ENCODE measurements around the gene FAAH. TPM values are rescaled to one million over a fixed set of nuclear protein-coding genes. Genes with fewer than 3 reads are reported as not detected.

FAAH gene
- total RNA-seq, 1 experiment from 2014 or later = 24.8 TPM

DNA sequence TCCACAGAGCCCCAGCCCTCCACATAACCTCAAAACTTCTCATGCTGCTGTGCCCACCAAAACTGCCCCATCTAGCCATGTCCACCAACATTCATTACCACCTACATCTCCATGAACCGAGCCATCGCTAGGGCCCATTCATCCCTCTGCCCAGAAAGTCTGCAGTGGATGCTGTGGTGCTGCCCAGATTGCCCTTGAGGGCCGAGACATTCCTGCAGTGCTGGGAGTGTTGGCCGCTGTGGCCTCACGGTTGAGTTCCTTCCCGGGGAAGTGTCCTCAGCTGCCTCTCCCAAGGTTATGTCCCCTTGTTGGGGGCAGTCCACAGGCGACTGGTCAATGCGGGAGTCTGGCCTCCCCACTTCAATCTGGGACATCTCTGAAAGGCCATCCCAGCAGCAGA, 65.2 kb downstream of the FAAH start:
- Histone ChIP-seq H3K36me3 (ENCODE audit: control insufficient read depth in 1 of 2, insufficient read depth in 2 of 2, low read length in 2 of 2) (no peaks in the 10 kb centered on the region), H4K20me1 (ENCODE audit: insufficient read depth) (no peaks in the 10 kb centered on the region), H3K9ac (ENCODE audit: low read length) (no peak overlapping the region), H2AFZ (ENCODE audit: low read depth, low read length, poor library complexity, severe bottlenecking) (no peak overlapping the region), H3K9me2 (ENCODE audit: insufficient read depth) (no peaks in the 10 kb centered on the region), H3K27me3 (ENCODE audit: insufficient read depth, low read length) (no peaks in the 10 kb centered on the region), H3K4me3 (replicated peaks in 1 of 2; ENCODE audit: low read depth in 1 of 2, low read length in 2 of 2) (no peak overlapping the region), H3K27ac (ENCODE audit: low read depth, low read length) (no peak overlapping the region), H3K9me3 (ENCODE audit: control insufficient read depth in 1 of 2, insufficient read depth in 1 of 2, low read depth in 1 of 2, low read length in 2 of 2) (no peaks in the 10 kb centered on the region), H3K4me2 (ENCODE audit: low read length) (no peak overlapping the region), H3K4me1 (ENCODE audit: control insufficient read depth in 1 of 2, insufficient read depth in 2 of 2, low read length in 2 of 2) (peaks cover 0 to 10% of the 10 kb centered on the region in 2 experiments; a peak in 2 of 4 replicates), H3K79me2 (ENCODE audit: insufficient read depth, low read length) (no peaks in the 10 kb centered on the region)
- TF ChIP-seq, protein P1, sequence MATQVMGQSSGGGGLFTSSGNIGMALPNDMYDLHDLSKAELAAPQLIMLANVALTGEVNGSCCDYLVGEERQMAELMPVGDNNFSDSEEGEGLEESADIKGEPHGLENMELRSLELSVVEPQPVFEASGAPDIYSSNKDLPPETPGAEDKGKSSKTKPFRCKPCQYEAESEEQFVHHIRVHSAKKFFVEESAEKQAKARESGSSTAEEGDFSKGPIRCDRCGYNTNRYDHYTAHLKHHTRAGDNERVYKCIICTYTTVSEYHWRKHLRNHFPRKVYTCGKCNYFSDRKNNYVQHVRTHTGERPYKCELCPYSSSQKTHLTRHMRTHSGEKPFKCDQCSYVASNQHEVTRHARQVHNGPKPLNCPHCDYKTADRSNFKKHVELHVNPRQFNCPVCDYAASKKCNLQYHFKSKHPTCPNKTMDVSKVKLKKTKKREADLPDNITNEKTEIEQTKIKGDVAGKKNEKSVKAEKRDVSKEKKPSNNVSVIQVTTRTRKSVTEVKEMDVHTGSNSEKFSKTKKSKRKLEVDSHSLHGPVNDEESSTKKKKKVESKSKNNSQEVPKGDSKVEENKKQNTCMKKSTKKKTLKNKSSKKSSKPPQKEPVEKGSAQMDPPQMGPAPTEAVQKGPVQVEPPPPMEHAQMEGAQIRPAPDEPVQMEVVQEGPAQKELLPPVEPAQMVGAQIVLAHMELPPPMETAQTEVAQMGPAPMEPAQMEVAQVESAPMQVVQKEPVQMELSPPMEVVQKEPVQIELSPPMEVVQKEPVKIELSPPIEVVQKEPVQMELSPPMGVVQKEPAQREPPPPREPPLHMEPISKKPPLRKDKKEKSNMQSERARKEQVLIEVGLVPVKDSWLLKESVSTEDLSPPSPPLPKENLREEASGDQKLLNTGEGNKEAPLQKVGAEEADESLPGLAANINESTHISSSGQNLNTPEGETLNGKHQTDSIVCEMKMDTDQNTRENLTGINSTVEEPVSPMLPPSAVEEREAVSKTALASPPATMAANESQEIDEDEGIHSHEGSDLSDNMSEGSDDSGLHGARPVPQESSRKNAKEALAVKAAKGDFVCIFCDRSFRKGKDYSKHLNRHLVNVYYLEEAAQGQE (IDR thresholded peaks at IDR 0.05; ENCODE audit: low read depth) = no peak
- no peak for TF ChIP-seq SRF (IDR thresholded peaks at IDR 0.05; ENCODE audit: low read depth)
- TF ChIP-seq, protein P2, sequence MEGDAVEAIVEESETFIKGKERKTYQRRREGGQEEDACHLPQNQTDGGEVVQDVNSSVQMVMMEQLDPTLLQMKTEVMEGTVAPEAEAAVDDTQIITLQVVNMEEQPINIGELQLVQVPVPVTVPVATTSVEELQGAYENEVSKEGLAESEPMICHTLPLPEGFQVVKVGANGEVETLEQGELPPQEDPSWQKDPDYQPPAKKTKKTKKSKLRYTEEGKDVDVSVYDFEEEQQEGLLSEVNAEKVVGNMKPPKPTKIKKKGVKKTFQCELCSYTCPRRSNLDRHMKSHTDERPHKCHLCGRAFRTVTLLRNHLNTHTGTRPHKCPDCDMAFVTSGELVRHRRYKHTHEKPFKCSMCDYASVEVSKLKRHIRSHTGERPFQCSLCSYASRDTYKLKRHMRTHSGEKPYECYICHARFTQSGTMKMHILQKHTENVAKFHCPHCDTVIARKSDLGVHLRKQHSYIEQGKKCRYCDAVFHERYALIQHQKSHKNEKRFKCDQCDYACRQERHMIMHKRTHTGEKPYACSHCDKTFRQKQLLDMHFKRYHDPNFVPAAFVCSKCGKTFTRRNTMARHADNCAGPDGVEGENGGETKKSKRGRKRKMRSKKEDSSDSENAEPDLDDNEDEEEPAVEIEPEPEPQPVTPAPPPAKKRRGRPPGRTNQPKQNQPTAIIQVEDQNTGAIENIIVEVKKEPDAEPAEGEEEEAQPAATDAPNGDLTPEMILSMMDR (IDR thresholded peaks at IDR 0.05 in 2 of 3, conservative IDR thresholded peaks at IDR 0.05 in 1 of 3; ENCODE audit: borderline replicate concordance in 1 of 3, insufficient read depth in 1 of 3, low read depth in 2 of 3, low read length in 2 of 3) = no peak
- TF ChIP-seq FOSL1 (IDR thresholded peaks at IDR 0.05; ENCODE audit: low read depth) = no peak
- TF ChIP-seq, protein P3, sequence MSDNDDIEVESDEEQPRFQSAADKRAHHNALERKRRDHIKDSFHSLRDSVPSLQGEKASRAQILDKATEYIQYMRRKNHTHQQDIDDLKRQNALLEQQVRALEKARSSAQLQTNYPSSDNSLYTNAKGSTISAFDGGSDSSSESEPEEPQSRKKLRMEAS (IDR thresholded peaks at IDR 0.05) = no peak
- TF ChIP-seq EZH2 (IDR thresholded peaks at IDR 0.05) = no peak
- no peak for TF ChIP-seq EGR1 (IDR thresholded peaks at IDR 0.05; ENCODE audit: low read depth)
- TF ChIP-seq CBX3 (IDR thresholded peaks at IDR 0.05; ENCODE audit: low read depth) = no peak
- TF ChIP-seq, protein P4, sequence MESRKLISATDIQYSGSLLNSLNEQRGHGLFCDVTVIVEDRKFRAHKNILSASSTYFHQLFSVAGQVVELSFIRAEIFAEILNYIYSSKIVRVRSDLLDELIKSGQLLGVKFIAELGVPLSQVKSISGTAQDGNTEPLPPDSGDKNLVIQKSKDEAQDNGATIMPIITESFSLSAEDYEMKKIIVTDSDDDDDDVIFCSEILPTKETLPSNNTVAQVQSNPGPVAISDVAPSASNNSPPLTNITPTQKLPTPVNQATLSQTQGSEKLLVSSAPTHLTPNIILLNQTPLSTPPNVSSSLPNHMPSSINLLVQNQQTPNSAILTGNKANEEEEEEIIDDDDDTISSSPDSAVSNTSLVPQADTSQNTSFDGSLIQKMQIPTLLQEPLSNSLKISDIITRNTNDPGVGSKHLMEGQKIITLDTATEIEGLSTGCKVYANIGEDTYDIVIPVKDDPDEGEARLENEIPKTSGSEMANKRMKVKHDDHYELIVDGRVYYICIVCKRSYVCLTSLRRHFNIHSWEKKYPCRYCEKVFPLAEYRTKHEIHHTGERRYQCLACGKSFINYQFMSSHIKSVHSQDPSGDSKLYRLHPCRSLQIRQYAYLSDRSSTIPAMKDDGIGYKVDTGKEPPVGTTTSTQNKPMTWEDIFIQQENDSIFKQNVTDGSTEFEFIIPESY (IDR thresholded peaks at IDR 0.05; ENCODE audit: extremely low read depth, insufficient replicate concordance, low read length) = no peak
- no peak for TF ChIP-seq RAD21 (IDR thresholded peaks at IDR 0.05; ENCODE audit: low read depth)
- no peak for TF ChIP-seq POLR2A (IDR thresholded peaks at IDR 0.05; ENCODE audit: borderline replicate concordance, extremely low read depth, insufficient read depth, insufficient read length)
- no peak for TF ChIP-seq CEBPB (IDR thresholded peaks at IDR 0.05; ENCODE audit: low read depth)
- no peak for TF ChIP-seq ZFX (IDR thresholded peaks at IDR 0.05)
- no peak for TF ChIP-seq SP1 (IDR thresholded peaks at IDR 0.05; ENCODE audit: low read depth)
- TF ChIP-seq POLR2AphosphoS5 (IDR thresholded peaks at IDR 0.05; ENCODE audit: low read depth, low read length) = no peak
- TF ChIP-seq ZNF274 (IDR thresholded peaks at IDR 0.05; ENCODE audit: low read depth, low read length) = no peak
- TF ChIP-seq ELF1 (IDR thresholded peaks at IDR 0.05; ENCODE audit: borderline replicate concordance, low read depth) = no peak
- TF ChIP-seq TCF7L2 (IDR thresholded peaks at IDR 0.05; ENCODE audit: borderline replicate concordance, extremely low read depth, insufficient read depth, insufficient read length) = no peak
- TF ChIP-seq JUND (IDR thresholded peaks at IDR 0.05) = no peak
- no peak for ATAC-seq
- ChIA-PET RAD21 (ENCODE audit: low non-redundant PET in 1 of 2, low total read pairs in 2 of 2, uncharacterized antibody in 2 of 2, unreplicated experiment in 2 of 2) (no interaction called here), CTCF (interaction anchor here (0.9 kb wide), 1 partner anchor 13 kb away, joined by 3 read pairs; no protein-coding TSS in a partner anchor), POLR2A (no interaction called here)
- DNase-seq (ENCODE audit: low read depth, low spot score) = no peak
- intact Hi-C loops (cut with micrococcal nuclease) = no loop called here
- no TSS peak for BruUV-seq (replicated peaks)
